T-helper 1 cell treated with Interleukin-12 subunit alpha and Interleukin-12 subunit beta and Interleukin-4 antibody, amounts not matched to agents 30 ng/mL and 1 ng/mL, for 36 hours (primary cell): ENCODE data around the gene ZNF333. TPM values are rescaled to one million over a fixed set of nuclear protein-coding genes. Genes with fewer than 3 reads are reported as not detected.
"Not testable (repeated sequence)": the region's sequence is repeated elsewhere in the genome, so short reads cannot be mapped to it uniquely, and the experiment has no call there.

Source experiments
- intact Hi-C: fragments of 100-400 bp; cut with micrococcal nuclease; formaldehyde crosslinking; loops from one replicate; pipeline ENCODE4 v1.15.1; 2024
- total RNA-seq: library from RNA; stranded (reverse); gene quantifications from 2 replicates; pipeline ENCODE4 v1.2.3, GENCODE V29; 2022

ZNF333 gene
- total RNA-seq, 1 donor from 2014 or later = 13.3 TPM

DNA sequence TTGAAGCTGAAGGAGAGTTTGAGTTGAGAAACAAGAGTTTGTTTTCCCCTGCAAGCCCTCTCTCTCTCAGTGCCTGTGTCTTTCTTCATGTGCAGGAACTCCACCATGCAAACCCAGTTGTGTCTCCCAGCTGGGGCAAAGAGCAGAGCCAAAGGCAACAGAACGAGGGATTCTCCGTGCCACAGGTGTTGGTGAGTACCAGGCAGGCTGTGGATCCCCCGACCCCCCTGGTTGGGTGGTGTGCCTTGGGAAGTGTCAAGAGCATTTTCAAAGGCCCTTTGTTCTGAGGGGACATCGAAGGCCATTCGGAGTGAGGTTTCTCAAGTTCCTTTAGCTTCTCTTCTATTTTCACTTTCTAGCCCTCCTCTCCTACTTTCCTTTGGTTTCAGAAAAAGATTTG is 5.6 kb downstream of the ZNF333 start:
- intact Hi-C loops = no loop called here

GRCh38 chr19:14699641-14700040 is 9.8 kb downstream of the ZNF333 start:
- intact Hi-C loops = no loop called here

- intact Hi-C loops = no loop called here
Measured at GRCh38 chr19:14700711-14701375, 11.0 kb downstream of the ZNF333 start.

- intact Hi-C loops = no loop called here
Measured at GRCh38 chr19:14703833-14704232, 14.0 kb downstream of the ZNF333 start.

DNA sequence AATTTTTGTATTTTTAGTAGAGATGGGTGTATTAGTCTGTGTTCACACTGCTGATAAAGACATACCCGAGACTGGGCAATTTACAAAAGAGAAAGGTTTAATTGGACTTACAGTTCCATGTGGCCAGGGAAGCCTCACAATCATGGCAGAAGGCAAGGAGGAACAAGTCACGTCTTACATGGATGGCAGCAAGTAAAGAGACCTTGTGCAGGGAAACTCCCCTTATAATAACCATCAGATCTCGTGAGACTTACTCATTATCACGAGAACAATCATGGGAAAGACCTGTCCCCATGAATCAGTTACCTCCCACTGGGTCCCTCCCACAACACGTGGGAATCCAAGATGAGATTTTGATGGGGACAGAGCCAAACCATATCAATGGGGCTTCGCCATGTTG is 14.6 kb downstream of the ZNF333 start:
- intact Hi-C loops = no loop called here

DNA sequence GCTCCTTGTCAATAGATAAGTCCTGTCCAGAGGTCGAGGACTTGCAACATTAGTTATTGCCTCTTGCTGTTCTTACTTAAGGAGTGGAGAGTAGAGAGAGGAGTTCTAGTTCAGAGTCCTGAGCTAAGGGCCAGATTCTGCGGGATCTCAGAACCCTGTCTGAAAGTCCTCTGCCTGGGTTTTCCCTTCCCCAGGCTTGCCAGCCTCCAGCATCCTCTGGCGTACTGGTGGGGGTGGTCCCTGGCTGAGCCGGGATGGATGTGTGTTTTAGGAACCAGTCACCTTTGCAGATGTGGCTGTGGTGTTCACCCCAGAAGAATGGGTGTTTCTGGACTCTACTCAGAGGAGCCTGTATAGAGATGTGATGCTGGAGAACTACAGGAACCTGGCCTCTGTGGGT is 26.0 kb downstream of the ZNF333 start:
- intact Hi-C loops = no loop called here

DNA sequence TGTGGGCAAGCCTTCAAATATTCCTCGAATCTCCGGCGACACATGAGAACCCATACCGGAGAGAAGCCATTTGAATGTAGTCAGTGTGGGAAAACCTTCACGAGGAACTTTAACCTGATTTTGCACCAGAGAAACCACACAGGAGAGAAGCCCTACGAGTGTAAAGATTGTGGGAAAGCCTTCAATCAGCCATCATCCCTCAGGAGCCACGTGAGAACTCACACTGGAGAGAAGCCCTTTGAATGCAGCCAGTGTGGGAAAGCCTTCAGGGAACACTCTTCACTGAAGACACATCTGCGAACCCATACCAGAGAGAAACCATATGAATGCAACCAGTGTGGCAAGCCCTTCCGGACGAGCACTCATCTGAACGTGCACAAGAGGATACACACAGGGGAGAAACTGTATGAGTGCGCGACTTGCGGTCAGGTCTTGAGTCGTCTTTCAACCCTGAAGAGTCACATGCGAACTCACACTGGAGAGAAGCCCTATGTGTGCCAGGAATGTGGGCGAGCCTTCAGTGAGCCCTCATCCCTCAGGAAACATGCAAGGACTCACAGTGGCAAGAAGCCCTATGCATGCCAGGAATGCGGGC is 28.8 kb downstream of the ZNF333 start:
- intact Hi-C loops = no loop called here

- intact Hi-C loops = no loop called here
Measured at GRCh38 chr19:14719162-14719561, 29.3 kb downstream of the ZNF333 start.

GRCh38 chr19:14722127-14722526 is 32.3 kb downstream of the ZNF333 start:
- intact Hi-C loops = no loop called here

DNA sequence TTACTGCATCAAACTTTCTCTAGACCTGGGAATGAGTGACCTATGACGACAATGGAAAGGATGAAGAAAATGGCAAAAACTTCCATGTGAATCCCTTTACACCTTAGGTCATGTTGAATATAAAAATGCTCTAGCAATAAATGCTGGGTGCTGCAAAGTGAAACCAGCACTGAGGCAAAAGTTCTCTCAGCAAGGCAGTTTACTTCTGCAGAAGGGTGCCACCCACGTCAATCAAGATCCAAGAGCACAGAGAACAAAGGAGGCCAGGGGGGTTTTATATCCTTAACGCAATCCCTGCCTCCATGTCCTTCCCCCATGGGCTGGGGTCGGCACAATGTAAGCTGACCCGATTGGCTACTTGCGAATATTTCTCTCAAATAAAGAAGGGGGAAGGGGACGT is 38.7 kb downstream of the ZNF333 start:
- intact Hi-C loops = no loop called here

- intact Hi-C loops = no loop called here
Measured at GRCh38 chr19:14731200-14731599, 41.4 kb downstream of the ZNF333 start.

- intact Hi-C loops = no loop called here
Measured at GRCh38 chr19:14732510-14732909, 42.7 kb downstream of the ZNF333 start.

GRCh38 chr19:14733574-14733973 is 43.7 kb downstream of the ZNF333 start:
- intact Hi-C loops = no loop called here

GRCh38 chr19:14735915-14736314 is 46.1 kb downstream of the ZNF333 start:
- intact Hi-C loops = no loop called here

- intact Hi-C loops = no loop called here
Measured at GRCh38 chr19:14746886-14747285, 57.0 kb downstream of the ZNF333 start.

GRCh38 chr19:14748601-14749000 is 58.8 kb downstream of the ZNF333 start:
- intact Hi-C loops = no loop called here

DNA sequence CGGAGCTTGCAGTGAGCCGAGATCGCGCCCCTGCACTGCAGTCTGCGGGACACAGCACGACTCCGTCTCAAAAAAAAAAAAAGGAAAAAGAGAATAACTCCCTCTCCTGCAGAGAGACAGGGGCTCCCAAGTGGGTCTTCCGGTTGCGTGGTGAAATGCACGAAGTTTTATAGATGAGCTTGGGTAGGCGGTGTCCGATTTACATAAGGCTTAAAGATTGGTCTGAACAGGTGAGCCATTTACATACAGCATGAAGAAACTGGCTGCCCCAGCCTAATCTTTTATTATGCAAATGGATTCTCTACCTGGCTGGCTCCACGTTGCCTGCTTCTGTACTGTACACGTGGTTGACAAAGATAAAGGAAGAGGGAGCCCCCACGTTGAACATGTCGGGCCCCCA is 69.0 kb downstream of the ZNF333 start:
- intact Hi-C loops = no loop called here

GRCh38 chr19:14761607-14762006 is 71.8 kb downstream of the ZNF333 start:
- intact Hi-C loops = no loop called here

- intact Hi-C loops = no loop called here
Measured at GRCh38 chr19:14762111-14762510, 72.3 kb downstream of the ZNF333 start.

- intact Hi-C loops = no loop called here
Measured at GRCh38 chr19:14763497-14764145, 73.8 kb downstream of the ZNF333 start.

DNA sequence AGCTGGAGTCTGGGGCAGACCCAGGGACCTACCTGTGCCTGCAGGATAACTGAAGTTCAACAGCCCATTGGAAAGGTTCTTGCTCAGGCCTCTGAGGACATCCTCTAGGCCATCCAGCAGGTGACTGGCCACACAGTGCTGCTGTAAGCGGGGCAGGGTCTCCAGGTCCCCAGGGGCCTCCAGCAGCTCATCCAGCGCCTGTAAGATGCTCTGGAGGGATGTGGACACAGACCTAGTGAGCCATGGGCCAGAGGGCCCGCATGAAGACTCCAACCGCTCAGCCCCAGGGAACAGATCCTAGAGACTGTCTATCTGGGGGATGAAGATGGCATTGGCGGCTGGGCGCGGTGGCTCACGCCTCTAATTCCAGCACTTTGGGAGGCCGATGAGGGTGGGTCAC is 74.6 kb downstream of the ZNF333 start:
- intact Hi-C loops = no loop called here

- intact Hi-C loops = not testable (repeated sequence)
Measured at GRCh38 chr19:14765403-14765802, 75.6 kb downstream of the ZNF333 start.

DNA sequence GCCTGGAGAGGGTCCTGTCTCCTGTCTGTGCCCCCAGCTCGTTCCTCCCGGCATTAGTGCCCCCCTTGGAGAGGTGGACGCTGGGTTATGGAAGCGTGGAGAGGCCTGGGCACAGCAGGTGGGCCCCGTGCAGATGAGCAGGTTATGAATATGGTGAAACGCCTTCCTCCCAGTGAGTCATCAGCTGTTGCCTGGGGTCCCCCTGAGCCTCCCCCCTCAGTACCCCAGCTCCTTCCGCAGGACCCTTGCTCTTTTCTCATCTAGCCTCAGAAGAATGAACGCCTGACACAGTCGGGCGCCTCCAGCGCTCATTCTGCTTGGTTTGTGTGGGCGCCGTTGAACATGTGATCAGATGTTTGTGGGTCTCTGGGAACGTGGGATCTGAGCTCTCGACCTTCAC is 76.0 kb downstream of the ZNF333 start:
- intact Hi-C loops = not testable (repeated sequence)
